ENCODE measurements around the gene WASF2.
"Not testable (repeated sequence)": the region's sequence is repeated elsewhere in the genome, so short reads cannot be mapped to it uniquely, and the experiment has no call there.

DNA sequence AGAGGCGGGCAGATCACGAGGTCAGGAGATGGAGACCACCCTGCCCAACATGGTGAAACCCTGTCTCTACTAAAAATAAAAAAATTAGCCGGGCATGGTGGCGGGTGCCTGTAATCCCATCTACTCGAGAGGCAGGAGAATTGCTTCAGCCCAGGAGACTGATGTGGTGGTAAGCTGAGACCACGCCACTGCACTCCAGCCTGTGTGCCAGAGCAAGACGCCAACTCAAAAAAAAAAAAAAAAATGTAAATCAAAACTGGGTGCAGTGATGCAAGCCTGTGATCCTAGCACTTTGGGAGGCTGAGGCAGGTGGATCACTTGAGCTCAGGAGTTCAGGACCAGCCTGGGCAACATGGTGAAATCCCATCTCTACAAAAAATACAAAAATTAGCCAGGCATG is 17.9 kb downstream of the WASF2 start:
- not testable (repeated sequence) for TF ChIP-seq GABPA (IDR thresholded peaks at IDR 0.05; ENCODE audit: low read depth); CTCF (IDR thresholded peaks at IDR 0.05; ENCODE audit: insufficient read depth, low read length); REST (IDR thresholded peaks at IDR 0.05; ENCODE audit: insufficient replicate concordance, low read depth); POLR2AphosphoS5 (IDR thresholded peaks at IDR 0.05; ENCODE audit: low read depth)
